HG02759 (cell line): ENCODE results near the gene BAHCC1.

Experiments used
- ATAC-seq: cut with Tn5 transposase; IDR thresholded peaks from one replicate; pipeline ENCODE4 v1.9.1; 2021; ENCODE audit warnings: mild to moderate bottlenecking, moderate library complexity; ENCODE audit not compliant: unreplicated experiment

BAHCC1 gene

DNA sequence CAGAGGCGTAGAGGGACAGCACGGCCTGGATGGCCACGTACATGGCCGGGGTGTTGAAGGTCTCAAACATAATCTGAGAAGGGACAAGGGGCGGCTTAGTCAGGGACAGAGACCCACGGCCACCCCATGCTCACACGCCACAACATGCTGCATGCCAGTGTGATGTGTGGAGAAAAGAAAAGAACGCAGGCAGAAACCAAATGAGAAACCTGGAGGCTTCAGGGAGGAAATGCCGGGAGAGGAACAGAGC is 116.2 kb downstream of the BAHCC1 start:
- ATAC-seq = no peak

DNA sequence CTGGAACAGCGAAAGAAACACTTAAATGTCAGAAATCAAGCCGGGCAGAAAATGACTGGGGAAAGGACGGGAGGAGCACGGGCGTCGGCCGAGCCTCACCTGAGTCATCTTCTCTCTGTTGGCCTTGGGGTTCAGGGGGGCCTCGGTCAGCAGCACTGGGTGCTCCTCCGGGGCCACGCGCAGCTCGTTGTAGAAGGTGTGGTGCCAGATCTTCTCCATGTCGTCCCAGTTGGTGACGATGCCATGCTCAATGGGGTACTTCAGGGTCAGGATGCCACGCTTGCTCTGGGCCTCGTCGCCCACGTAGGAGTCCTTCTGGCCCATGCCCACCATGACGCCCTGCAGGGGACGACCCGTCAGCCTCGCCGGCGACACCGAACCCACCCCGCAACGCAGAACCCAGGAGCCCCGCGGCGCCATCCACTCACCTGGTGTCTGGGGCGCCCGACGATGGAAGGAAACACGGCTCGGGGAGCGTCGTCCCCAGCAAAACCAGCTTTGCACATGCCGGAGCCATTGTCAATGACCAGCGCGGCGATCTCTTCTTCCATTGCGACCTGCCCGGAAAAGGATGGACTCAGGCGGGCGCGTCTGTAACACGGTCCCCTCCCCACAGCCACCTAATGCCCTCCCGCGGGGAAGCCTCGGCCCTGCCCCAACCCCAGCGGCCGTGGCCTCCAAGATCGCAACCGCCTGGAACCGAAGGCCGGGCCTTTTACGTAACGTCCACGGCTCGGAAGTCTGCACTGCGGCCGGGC is 116.7 kb downstream of the BAHCC1 start:
- peak; percentile 1 for ATAC-seq

DNA sequence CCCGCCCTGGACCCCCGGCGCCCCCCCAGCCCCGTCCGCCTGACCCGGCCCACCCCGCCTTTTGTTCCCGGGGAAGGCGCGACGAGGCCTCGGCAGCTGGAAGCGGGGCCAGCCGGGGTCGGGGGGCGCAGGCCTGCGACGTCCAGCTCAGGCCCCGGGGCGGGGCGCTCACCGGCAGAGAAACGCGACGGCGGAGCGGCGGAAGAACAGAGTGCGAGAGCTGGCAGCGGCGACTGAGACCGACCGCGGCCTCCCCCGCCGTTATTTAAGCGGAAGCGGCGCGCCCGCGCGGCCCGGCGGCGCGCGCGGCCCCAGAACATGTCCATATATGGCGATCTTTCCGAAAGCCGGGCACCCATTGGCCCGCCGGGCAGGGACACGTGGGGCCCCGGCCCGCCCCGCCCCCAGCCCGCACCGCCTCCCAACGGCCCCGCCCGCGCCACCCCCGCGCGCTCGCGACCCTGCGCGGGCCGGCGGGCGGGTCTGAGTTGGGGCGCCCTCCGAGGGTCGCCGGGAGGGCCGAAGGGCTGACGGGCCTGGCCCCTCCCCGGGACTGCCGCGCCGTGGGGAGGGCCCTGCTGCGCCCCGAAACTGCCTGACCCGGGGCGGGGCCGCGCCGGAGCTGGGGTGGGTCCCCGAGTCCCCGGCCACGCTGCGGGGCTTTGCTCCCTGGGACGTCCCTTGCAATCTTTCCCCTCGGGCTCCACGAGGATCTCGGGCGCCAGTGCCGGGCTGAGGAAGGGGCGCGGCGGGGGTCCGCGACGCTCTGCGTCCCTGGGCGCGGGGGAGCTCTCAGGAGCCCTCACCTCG is 117.5 kb downstream of the BAHCC1 start, which contains the start of gene ACTG1:
TSS of gene ACTG1 (minus strand) at position 238 of the 810 bp plus-strand sequence. CDS start 445 bp downstream, outside the sequence.
- ATAC-seq = peak; percentile 46

DNA sequence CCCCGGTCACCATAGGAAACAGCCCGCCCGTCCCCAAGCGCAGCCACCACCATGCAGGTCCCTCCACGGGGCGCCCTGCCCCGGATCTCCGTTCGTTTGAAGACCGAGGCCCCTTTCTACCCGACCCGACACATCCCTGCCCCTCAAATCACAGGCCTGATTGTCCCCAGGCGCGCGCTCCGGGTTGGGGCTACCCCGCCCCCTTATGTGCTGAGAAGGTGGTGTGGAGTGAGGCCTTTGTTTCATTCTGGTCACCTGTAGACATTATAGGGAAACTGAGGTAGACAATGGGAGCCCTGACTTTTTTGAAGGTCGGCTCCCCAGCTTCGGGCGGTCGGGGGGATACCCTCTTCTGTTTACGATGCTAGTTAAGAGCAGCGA is 118.1 kb downstream of the BAHCC1 start:
- no peak for ATAC-seq

DNA sequence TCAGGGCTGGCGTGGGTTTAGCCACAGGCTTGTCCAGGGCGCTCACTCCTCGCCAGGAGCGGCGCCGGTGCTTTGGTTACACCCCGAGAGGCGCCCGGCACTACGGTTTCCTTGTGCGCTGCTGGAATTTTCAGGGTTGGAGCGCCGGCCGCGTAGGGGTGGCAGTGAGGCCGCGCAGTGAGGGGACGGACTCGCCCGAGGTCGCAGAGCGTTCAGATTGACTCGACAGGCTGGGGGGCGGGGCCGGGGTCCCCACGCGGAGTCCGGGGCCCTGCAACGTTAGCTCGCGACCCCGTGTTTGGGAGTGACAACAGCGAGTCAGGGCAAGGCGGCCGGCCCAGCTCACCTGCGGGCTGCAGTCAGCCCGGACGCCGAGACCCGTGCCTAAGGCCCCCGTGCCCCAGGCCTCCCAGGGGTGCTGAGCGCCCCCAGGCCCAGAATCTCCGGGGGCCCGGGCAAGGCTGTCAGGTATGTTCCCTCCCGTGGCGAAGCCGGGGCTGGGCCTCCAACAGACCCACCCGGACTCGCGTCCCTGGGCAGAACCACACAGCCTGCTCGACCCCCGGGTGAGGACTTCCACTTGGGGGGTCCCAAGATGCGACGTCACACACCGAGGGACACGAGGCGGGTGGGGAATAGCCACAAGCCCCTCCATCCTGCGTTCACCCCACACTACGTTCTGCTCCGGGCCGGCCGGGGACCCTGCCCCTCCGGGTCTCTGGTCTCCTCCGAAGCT is 118.7 kb downstream of the BAHCC1 start:
- no peak for ATAC-seq

DNA sequence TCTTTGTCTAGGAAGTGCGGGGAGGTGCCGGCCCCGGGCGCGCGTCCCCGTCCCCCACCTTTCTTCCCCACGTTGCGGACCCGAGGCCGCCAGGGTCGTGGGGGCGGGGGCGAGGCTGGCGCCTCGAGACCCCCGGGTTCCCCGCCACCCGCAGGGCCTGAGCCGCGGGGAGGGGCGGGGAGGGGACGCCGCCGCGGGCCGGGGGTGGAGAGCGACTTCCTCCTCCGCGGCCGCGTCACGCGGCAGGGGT is 119.2 kb downstream of the BAHCC1 start:
- peak; percentile 1 for ATAC-seq

DNA sequence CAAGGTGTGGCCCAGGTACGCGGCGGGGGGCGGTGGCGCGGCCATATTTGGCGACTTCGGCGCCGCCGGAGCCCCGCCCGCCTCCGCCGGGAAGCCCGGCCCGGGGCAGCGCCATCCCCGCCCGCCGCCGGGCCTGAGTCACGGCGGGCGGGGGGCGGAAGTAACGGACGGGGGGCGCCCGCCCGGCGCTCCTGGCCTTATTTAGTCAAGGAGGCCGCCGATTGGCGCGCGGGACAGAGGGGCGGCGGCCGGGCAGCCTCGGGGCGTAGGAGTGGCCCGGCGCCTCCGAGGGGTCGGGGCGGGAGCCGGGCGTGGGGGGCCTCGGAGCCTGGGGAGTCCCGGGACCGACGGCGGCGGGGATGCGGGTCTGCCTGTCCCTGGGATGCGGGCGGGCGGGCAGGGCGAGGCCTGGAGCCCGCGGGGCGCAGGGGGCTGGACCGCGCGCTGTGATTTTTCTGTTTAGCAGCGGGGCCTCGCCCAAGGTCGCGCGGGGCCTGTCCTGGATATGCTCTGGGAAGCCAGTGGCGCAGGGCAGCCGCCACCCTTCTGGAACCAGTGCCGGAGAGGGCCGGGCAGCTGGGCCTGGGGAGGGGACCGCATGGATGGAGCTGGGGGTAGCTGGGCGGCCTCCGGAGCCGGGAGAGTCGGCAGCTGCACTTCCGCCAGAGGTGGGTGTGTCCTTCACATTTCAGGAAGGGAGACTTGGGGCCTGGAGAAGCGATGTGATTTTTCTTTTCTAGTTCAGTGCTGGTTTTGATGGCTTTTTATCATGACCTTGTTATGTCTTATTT is 119.7 kb downstream of the BAHCC1 start:
- ATAC-seq = peak; percentile 26

DNA sequence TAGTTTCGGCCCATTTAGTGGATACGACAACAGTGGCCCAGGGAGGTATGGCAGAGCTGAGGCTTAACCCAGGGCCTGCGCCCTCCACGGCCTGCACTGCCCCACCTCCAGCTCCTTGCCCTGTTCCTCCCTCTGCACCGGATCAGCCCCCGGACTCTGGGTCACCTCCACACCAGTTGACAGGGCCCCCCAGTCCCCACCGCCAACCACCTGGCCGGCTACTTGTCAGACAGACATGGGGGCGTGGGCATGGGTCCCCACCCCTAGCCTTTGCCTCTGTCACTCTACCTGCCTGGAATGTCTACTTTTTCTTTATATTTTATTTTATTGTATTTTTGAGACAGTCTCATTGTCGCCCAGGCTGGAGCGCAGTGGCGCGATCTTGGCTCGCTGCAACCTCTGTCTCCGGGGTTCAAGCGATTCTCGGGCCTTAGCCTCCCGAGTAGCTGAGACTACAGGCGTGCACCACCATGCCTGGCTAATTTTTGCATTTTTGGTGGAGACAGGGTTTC is 120.3 kb downstream of the BAHCC1 start:
- no peak for ATAC-seq
